ENCODE measurements around the gene MLLT10. TPM values are rescaled to one million over a fixed set of nuclear protein-coding genes. Genes with fewer than 3 reads are reported as not detected.
A peak's percentile ranks its signal among the peaks of the same experiment; 100 is the strongest.

MLLT10 gene
- total RNA-seq, 1 donor from 2014 or later = 39.0 TPM

DNA sequence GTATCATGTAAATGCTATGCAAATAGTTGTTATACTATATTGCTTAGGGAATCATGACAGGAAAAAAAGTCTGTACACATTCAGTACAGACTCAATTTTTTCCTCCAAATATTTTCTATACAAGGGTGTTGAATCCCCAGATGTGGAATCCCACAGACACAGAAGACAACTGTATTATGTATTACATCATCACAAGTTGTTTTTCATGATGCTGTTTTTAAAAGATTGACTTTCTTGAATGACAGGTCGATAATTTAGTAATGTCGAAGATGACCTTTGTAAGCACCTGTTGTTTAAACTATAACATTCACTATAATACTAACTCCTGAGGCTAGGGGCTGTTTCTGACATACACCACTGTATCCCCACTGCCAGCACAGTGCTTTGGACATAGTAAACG lies 143.5 kb downstream of the MLLT10 start:
- Mint-ChIP-seq H3K4me3 (ENCODE audit: unreplicated experiment) (no peak overlapping the region), H3K36me3 (ENCODE audit: low read depth) (peaks cover 4% of the 10 kb centered on the region), H3K9me3 (ENCODE audit: low read depth) (no peaks in the 10 kb centered on the region), H3K27me3 (ENCODE audit: low read depth) (no peaks in the 10 kb centered on the region), H3K27ac (ENCODE audit: unreplicated experiment) (no peak overlapping the region), H3K4me1 (ENCODE audit: low read depth) (peaks cover 12% of the 10 kb centered on the region)
- no peak for DNase-seq (ENCODE audit: low spot score)
- TF ChIP-seq, protein P1, sequence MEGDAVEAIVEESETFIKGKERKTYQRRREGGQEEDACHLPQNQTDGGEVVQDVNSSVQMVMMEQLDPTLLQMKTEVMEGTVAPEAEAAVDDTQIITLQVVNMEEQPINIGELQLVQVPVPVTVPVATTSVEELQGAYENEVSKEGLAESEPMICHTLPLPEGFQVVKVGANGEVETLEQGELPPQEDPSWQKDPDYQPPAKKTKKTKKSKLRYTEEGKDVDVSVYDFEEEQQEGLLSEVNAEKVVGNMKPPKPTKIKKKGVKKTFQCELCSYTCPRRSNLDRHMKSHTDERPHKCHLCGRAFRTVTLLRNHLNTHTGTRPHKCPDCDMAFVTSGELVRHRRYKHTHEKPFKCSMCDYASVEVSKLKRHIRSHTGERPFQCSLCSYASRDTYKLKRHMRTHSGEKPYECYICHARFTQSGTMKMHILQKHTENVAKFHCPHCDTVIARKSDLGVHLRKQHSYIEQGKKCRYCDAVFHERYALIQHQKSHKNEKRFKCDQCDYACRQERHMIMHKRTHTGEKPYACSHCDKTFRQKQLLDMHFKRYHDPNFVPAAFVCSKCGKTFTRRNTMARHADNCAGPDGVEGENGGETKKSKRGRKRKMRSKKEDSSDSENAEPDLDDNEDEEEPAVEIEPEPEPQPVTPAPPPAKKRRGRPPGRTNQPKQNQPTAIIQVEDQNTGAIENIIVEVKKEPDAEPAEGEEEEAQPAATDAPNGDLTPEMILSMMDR (IDR thresholded peaks at IDR 0.05) = no peak

GRCh38 chr10:21681156-21681555 lies 147.1 kb downstream of the MLLT10 start:
- Mint-ChIP-seq H3K27ac (ENCODE audit: unreplicated experiment) (peak overlapping the region; percentile 1), H3K4me3 (ENCODE audit: unreplicated experiment) (no peak overlapping the region), H3K4me1 (ENCODE audit: low read depth) (peaks cover 12% of the 10 kb centered on the region), H3K9me3 (ENCODE audit: low read depth) (no peaks in the 10 kb centered on the region), H3K36me3 (ENCODE audit: low read depth) (peaks cover 2% of the 10 kb centered on the region), H3K27me3 (ENCODE audit: low read depth) (no peaks in the 10 kb centered on the region)
- DNase-seq (ENCODE audit: low spot score) = no peak
- TF ChIP-seq, protein P1 (IDR thresholded peaks at IDR 0.05) = no peak

DNA sequence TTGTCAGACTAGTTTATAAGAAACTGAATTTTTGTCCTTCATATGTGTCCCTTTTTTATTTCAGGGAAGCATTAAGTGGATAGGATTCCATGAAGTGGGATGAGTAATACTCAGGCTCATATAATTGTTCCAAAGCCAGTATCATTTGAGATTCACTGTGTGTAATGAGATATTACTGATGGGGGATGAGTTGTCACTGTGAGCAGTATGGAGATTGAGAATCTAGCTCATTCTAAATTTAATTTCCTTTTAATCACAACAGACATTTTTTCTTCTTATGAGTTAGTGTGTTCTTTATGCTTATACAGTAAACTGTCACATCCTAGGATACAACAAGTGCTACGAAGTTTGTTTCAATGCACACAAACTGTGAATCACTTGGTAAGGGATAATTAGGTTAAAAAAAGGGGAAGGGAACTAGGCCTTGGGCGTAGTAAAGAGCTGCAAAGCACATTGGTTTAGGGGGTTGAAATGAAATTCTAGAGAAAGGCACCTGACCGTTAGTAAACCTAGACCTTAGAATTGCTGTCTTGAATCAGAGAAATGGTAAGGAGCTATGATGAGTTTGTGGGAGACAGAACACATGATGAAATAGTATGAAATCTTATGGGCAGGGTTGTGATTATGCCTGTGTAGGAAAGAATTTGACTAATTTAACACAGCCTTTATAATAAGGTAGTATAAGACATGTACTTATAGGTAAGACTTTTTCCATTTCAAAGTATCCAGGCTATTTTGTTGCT lies 153.4 kb downstream of the MLLT10 start:
- H3K4me1 Mint-ChIP-seq (ENCODE audit: low read depth) = peaks cover 17% of the 10 kb centered on the region
- no peaks in the 10 kb centered on the region for H3K27me3 Mint-ChIP-seq (ENCODE audit: low read depth)
- no peak for DNase-seq (ENCODE audit: low spot score)
- no peak overlapping the region for H3K4me3 Mint-ChIP-seq (ENCODE audit: unreplicated experiment)
- TF ChIP-seq, protein P1 (IDR thresholded peaks at IDR 0.05) = no peak
- peaks cover 2% of the 10 kb centered on the region for H3K36me3 Mint-ChIP-seq (ENCODE audit: low read depth)
- H3K27ac Mint-ChIP-seq (ENCODE audit: unreplicated experiment) = peak overlapping the region; percentile 80
- H3K9me3 Mint-ChIP-seq (ENCODE audit: low read depth) = no peaks in the 10 kb centered on the region

- H3K4me1 Mint-ChIP-seq (ENCODE audit: low read depth) = peaks cover 17% of the 10 kb centered on the region
These were observed 153.9 kb downstream of the MLLT10 start for GRCh38 chr10:21688009-21688332.

DNA sequence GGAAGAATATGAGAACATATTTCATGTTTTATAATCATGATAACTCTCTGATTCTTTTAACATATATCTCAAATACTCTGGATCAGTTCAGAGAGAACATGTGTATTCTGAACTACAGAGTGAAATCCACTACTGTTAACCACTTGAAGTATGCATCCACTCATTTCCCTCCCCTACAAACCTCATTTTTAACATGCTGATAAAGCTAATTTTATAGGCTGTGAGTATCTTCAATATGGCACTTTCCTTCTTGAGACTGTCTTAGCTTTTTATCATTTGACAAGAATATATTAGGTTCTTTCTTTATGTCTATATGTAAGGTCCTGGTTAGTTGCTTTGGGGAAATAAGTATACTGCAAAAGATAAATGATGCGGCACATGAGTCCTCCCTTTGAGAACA lies 154.8 kb downstream of the MLLT10 start:
- H3K27ac Mint-ChIP-seq (ENCODE audit: unreplicated experiment) = no peak overlapping the region
- H3K9me3 Mint-ChIP-seq (ENCODE audit: low read depth) = no peaks in the 10 kb centered on the region
- TF ChIP-seq, protein P1 (IDR thresholded peaks at IDR 0.05) = no peak
- no peak for DNase-seq (ENCODE audit: low spot score)
- peaks cover 4% of the 10 kb centered on the region for H3K36me3 Mint-ChIP-seq (ENCODE audit: low read depth)
- peaks cover 24% of the 10 kb centered on the region for H3K4me1 Mint-ChIP-seq (ENCODE audit: low read depth)
- H3K4me3 Mint-ChIP-seq (ENCODE audit: unreplicated experiment) = no peak overlapping the region
- H3K27me3 Mint-ChIP-seq (ENCODE audit: low read depth) = no peaks in the 10 kb centered on the region

More at GRCh38 chr10:21688009-21688332, 153.9 kb downstream of the MLLT10 start:
- Mint-ChIP-seq H3K4me3 (ENCODE audit: unreplicated experiment) (no peak overlapping the region), H3K36me3 (ENCODE audit: low read depth) (peaks cover 2% of the 10 kb centered on the region), H3K27me3 (ENCODE audit: low read depth) (no peaks in the 10 kb centered on the region), H3K27ac (ENCODE audit: unreplicated experiment) (peak overlapping the region; percentile 80), H3K9me3 (ENCODE audit: low read depth) (no peaks in the 10 kb centered on the region)
- no peak for DNase-seq (ENCODE audit: low spot score)
- TF ChIP-seq, protein P1 (IDR thresholded peaks at IDR 0.05) = no peak
